H9 (cell line): Measurements from ENCODE around the gene AQP7. TPM values are rescaled to one million over a fixed set of nuclear protein-coding genes. Genes with fewer than 3 reads are reported as not detected.

Source experiments
- DNase-seq: peaks from one replicate; pipeline ENCODE4 v3.0.0-alpha.2; 2017
- H2AFZ ChIP-seq: one replicate; pipeline ENCODE4 v1.6.1; 2013; ENCODE audit warnings: mild to moderate bottlenecking, low read length, control low read depth, moderate library complexity
- H2AK5ac ChIP-seq: 2 replicates; pipeline ENCODE4 v1.6.1; 2013; ENCODE audit warnings: low read length, control low read depth, mixed read lengths; ENCODE audit not compliant: insufficient read length
- H2BK120ac ChIP-seq: one replicate; pipeline ENCODE4 v1.6.1; 2013; ENCODE audit warnings: low read depth, mild to moderate bottlenecking, low read length, control low read depth, inconsistent platforms; ENCODE audit not compliant: poor library complexity, severe bottlenecking
- H2BK12ac ChIP-seq: 2 replicates; pipeline ENCODE4 v1.6.1; 2013; ENCODE audit warnings: low read length, control low read depth, mixed read lengths, low read depth; ENCODE audit not compliant: insufficient read length
- H2BK15ac ChIP-seq: 2 replicates; pipeline ENCODE4 v1.6.1; 2013; ENCODE audit warnings: low read depth, low read length, control low read depth
- H2BK20ac ChIP-seq: one replicate; pipeline ENCODE4 v1.6.1; 2013; ENCODE audit warnings: low read depth, mild to moderate bottlenecking, low read length, control low read depth, inconsistent platforms; ENCODE audit not compliant: poor library complexity, severe bottlenecking
- H2BK5ac ChIP-seq: 2 replicates; pipeline ENCODE4 v1.6.1; 2013; ENCODE audit warnings: low read length, control low read depth, mixed read lengths; ENCODE audit not compliant: insufficient read length
- H3K14ac ChIP-seq: 2 replicates; pipeline ENCODE4 v1.6.1; 2013; ENCODE audit warnings: low read length, control low read depth; ENCODE audit not compliant: insufficient read depth
- H3K18ac ChIP-seq: 2 replicates; pipeline ENCODE4 v1.6.1; 2013; ENCODE audit warnings: low read depth, mild to moderate bottlenecking, mixed read lengths, low read length, control low read depth; ENCODE audit not compliant: insufficient read length
- H3K23ac ChIP-seq: 2 replicates; pipeline ENCODE4 v1.6.1; 2013; ENCODE audit warnings: low read length, control low read depth, mixed read lengths, low read depth; ENCODE audit not compliant: insufficient read length
- H3K23me2 ChIP-seq: 2 replicates; pipeline ENCODE4 v1.6.1; 2013; ENCODE audit warnings: low read depth, mild to moderate bottlenecking, mixed read lengths, low read length, control low read depth; ENCODE audit not compliant: insufficient read length, poor library complexity, severe bottlenecking
- H3K27ac ChIP-seq: 2 replicates; pipeline ENCODE4 v1.5.1; 2013; ENCODE audit warnings: low read length, control low read depth, mixed read lengths, low read depth; ENCODE audit not compliant: insufficient read length
- H3K27me3 ChIP-seq: 2 replicates; pipeline ENCODE4 v1.6.1; 2013; ENCODE audit warnings: low read length, control low read depth, inconsistent platforms; ENCODE audit not compliant: insufficient read depth
- H3K4ac ChIP-seq: 2 replicates; pipeline ENCODE4 v1.6.1; 2013; ENCODE audit warnings: low read depth, mild to moderate bottlenecking, control low read depth, inconsistent platforms, low read length, moderate library complexity
- H3K4me1 ChIP-seq: 2 replicates; pipeline ENCODE4 v1.6.1; 2013; ENCODE audit warnings: low read length, control low read depth, inconsistent platforms; ENCODE audit not compliant: insufficient read depth
- H3K4me2 ChIP-seq: 2 replicates; pipeline ENCODE4 v1.6.1; 2013; ENCODE audit warnings: low read length, control low read depth, mixed read lengths; ENCODE audit not compliant: insufficient read length, insufficient read depth
- H3K56ac ChIP-seq: 2 replicates; pipeline ENCODE4 v1.6.1; 2013; ENCODE audit warnings: low read depth, mild to moderate bottlenecking, mixed read lengths, low read length, control low read depth; ENCODE audit not compliant: insufficient read length
- H3K79me1 ChIP-seq: 2 replicates; pipeline ENCODE4 v1.6.1; 2013; ENCODE audit warnings: low read depth, mild to moderate bottlenecking, moderate library complexity, low read length, control low read depth, inconsistent platforms; ENCODE audit not compliant: insufficient read depth, poor library complexity, severe bottlenecking
- H3K79me2 ChIP-seq: 2 replicates; pipeline ENCODE4 v1.6.1; 2013; ENCODE audit warnings: low read length, control low read depth, inconsistent platforms; ENCODE audit not compliant: insufficient read depth
- H3K9ac ChIP-seq: 2 replicates; pipeline ENCODE4 v1.6.1; 2013; ENCODE audit warnings: low read length, control low read depth, mixed read lengths; ENCODE audit not compliant: insufficient read length; ENCODE audit errors: extremely low read depth
- H3K9me3 ChIP-seq: one replicate; pipeline ENCODE4 v1.6.1; 2013; ENCODE audit warnings: low read depth, low read length, inconsistent platforms; ENCODE audit not compliant: control insufficient read depth
- H3T11ph ChIP-seq: one replicate; pipeline ENCODE4 v1.6.1; 2013; ENCODE audit warnings: mild to moderate bottlenecking, low read length, control low read depth, inconsistent platforms
- H4K20me1 ChIP-seq: one replicate; pipeline ENCODE4 v1.6.1; 2013; ENCODE audit not compliant: control insufficient read depth, insufficient read length, insufficient read depth
- H4K5ac ChIP-seq: 2 replicates; pipeline ENCODE4 v1.6.1; 2013; ENCODE audit warnings: low read depth, mild to moderate bottlenecking, mixed read lengths, low read length, control low read depth; ENCODE audit not compliant: insufficient read length
- H4K8ac ChIP-seq: replicated peaks from 2 replicates; pipeline ENCODE4 v1.6.1; 2013; ENCODE audit warnings: low read length, control low read depth, mixed read lengths, low read depth; ENCODE audit not compliant: insufficient read length
- H4K91ac ChIP-seq: 2 replicates; pipeline ENCODE4 v1.6.1; 2013; ENCODE audit warnings: low read depth, mild to moderate bottlenecking, moderate library complexity, mixed read lengths, low read length, control low read depth; ENCODE audit not compliant: insufficient read length
- H3K27ac Mint-ChIP-seq, 3 experiments: 2 replicates in 2 of 3; 3 replicates in 1 of 3; pipeline ENCODE4 v1.8.0; 2020 to 2021; ENCODE audit warnings: mixed read lengths in 3 of 3, mild to moderate bottlenecking in 1 of 3, moderate library complexity in 1 of 3
- H3K27me3 Mint-ChIP-seq: 2 replicates; pipeline ENCODE4 v1.8.0; 2021; ENCODE audit warnings: low read depth, mild to moderate bottlenecking, moderate library complexity, mixed read lengths
- H3K36me3 Mint-ChIP-seq, 3 experiments: 2 replicates in 2 of 3; 3 replicates in 1 of 3; pipeline ENCODE4 v1.8.0; 2020 to 2021; ENCODE audit warnings: low read depth in 3 of 3, mixed read lengths in 3 of 3; ENCODE audit not compliant: insufficient read depth in 1 of 3
- H3K4me1 Mint-ChIP-seq, 2 experiments: 2 replicates each; pipeline ENCODE4 v1.8.0; 2020; ENCODE audit warnings: mixed read lengths in 2 of 2
- H3K4me3 Mint-ChIP-seq, 2 experiments: 2 replicates in 1 of 2; 3 replicates in 1 of 2; pipeline ENCODE4 v1.8.0; 2020 to 2021; ENCODE audit warnings: mild to moderate bottlenecking in 2 of 2, mixed read lengths in 2 of 2, moderate library complexity in 1 of 2
- H3K9me3 Mint-ChIP-seq, 2 experiments: 2 replicates in 1 of 2; 3 replicates in 1 of 2; pipeline ENCODE4 v1.8.0; 2020; ENCODE audit warnings: mild to moderate bottlenecking in 2 of 2, mixed read lengths in 2 of 2, moderate library complexity in 1 of 2
- WGBS: extraction: QIAGEN DNeasy Blood & Tissue Kit; methylation state at CpG from one replicate; pipeline ENCODE4 v1.1.7; 2013; ENCODE audit warnings: missing lambda C conversion rate, low lambda C conversion rate, mixed read lengths; ENCODE audit not compliant: insufficient read length; ENCODE audit errors: extremely low coverage; 5-methylcytosine and 5-hydroxymethylcytosine counted together
- total RNA-seq: library from RNA; stranded (reverse); gene quantifications from 2 replicates; pipeline ENCODE4 v1.2.1, GENCODE V29; 2021
- TF ChIP-seq, protein P1 (sequence below): fragments of 200-600 bp; sonication (generic); conservative IDR thresholded peaks from 3 replicates; pipeline ENCODE4 v1.8.0; 2021; ENCODE audit warnings: antibody characterized with exemption, mild to moderate bottlenecking

Gene AQP7
- total RNA-seq, 1 experiment from 2014 or later, result not detected

DNA sequence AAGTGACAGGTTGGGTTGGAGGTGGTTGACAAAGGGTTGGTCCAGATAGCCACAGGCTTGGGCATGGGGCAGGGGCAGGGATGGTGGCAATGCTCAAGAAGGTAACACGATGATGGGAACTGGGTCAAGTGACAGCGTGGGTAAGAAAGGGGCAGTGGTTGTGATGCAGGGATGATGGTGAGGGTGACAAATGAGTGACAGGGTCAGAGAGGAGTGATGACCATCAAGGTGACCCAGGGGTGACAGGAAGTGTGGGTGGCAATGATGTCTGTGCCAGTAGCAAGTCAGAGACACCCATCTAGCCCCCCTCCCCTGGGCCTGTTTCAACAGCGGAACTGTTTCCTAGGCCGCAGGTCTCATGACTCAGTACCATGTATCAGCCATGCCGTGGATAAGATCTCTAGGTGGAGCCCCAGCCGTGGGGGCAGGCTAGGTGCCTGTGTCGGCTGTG, 24.5 kb upstream of the AQP7 start:
- Histone ChIP-seq H2BK20ac (no peak overlapping the region), H3K4ac (no peak overlapping the region), H3K9me3 (no peaks in the 10 kb centered on the region), H3K79me2 (no peaks in the 10 kb centered on the region), H3K56ac (no peak overlapping the region), H4K8ac (no peak overlapping the region), H3T11ph (no peak overlapping the region), H2AK5ac (no peak overlapping the region), H2BK12ac (no peak overlapping the region), H3K27me3 (no peaks in the 10 kb centered on the region), H3K9ac (no peak overlapping the region), H4K20me1 (no peaks in the 10 kb centered on the region), H3K4me1 (no peaks in the 10 kb centered on the region), H4K91ac (no peak overlapping the region), H3K79me1 (no peaks in the 10 kb centered on the region), H3K27ac (no peak overlapping the region), H2BK5ac (no peak overlapping the region), H3K18ac (no peak overlapping the region), H3K14ac (no peak overlapping the region; the same call in 1 of the 2 replicates), H2BK120ac (no peak overlapping the region), H3K23ac (no peak overlapping the region), H3K4me2 (no peak overlapping the region), H3K23me2 (no peaks in the 10 kb centered on the region), H2BK15ac (no peak overlapping the region), H2AFZ (no peak overlapping the region), H4K5ac (no peak overlapping the region)
- TF ChIP-seq, protein P1, sequence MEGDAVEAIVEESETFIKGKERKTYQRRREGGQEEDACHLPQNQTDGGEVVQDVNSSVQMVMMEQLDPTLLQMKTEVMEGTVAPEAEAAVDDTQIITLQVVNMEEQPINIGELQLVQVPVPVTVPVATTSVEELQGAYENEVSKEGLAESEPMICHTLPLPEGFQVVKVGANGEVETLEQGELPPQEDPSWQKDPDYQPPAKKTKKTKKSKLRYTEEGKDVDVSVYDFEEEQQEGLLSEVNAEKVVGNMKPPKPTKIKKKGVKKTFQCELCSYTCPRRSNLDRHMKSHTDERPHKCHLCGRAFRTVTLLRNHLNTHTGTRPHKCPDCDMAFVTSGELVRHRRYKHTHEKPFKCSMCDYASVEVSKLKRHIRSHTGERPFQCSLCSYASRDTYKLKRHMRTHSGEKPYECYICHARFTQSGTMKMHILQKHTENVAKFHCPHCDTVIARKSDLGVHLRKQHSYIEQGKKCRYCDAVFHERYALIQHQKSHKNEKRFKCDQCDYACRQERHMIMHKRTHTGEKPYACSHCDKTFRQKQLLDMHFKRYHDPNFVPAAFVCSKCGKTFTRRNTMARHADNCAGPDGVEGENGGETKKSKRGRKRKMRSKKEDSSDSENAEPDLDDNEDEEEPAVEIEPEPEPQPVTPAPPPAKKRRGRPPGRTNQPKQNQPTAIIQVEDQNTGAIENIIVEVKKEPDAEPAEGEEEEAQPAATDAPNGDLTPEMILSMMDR, result no peak
- Mint-ChIP-seq H3K36me3 (no peaks in the 10 kb centered on the region), H3K4me3 (no peak overlapping the region; a peak in 1 of 5 replicates), H3K27me3 (no peaks in the 10 kb centered on the region), H3K9me3 (peaks cover 0 to 3% of the 10 kb centered on the region in 2 experiments; a peak in 1 of 5 replicates), H3K4me1 (no peaks in the 10 kb centered on the region), H3K27ac (no peak overlapping the region)
- DNase-seq, result no peak
- WGBS, result no CpG with 5 or more reads among the region's 7 CpGs
